GM23248 (cell line): ENCODE measurements around the gene CLTB.

Experiments used
- EZH2 ChIP-seq: fragments of 200-600 bp; sonication (generic); IDR thresholded peaks from 2 replicates; pipeline ENCODE4 v1.6.1; 2018; ENCODE audit warnings: antibody characterized with exemption, mild to moderate bottlenecking; ENCODE audit not compliant: insufficient read depth, poor library complexity, severe bottlenecking
- EZH2phosphoT487 ChIP-seq: fragments of 200-600 bp; sonication (generic); IDR thresholded peaks from 2 replicates; pipeline ENCODE4 v1.6.1; 2018; ENCODE audit warnings: antibody characterized with exemption, moderate library complexity, mild to moderate bottlenecking, low read depth; ENCODE audit not compliant: insufficient read depth

GRCh38 chr5:176361437-176362232, 54.7 kb downstream of the CLTB start, which contains the start of gene KIAA1191:
- TF ChIP-seq EZH2phosphoT487 (no peak), EZH2 (no peak)
